ENCODE measurements around the gene EPAS1.

Gene EPAS1

DNA sequence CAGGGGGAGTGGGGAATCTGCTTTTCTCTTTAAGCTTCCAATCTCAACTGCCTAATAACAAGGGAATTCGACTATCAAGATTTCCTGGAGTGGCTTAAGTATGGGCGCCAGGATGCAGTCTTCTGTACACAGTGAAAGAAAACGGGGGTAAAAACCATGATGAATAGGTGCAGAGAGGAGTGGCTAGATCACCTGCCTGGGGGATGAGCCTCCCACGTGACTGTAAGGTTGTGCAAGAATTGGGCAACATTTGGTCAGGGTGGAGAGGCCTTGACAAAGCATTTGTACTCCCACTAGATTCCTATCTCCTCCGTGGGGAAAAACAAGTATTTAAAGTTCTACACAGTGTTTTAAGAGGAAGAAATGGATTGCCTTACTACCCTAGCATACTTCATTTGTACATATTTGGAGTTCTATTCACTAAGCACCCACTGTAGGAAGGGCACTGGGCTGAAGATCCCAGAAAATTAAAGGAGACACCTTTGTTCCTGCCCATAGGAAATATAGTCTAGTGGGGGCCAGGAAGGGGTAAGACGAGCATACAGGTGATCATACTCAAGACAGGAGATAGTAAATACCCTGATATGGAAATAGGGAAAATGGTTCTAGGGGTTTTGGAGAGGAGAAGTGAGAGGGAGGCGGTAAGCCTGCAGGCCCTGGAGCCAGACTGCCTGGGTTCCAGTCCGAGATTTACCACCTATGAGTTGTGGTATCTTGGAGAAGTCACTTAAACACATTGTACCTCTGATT lies 29.2 kb downstream of the EPAS1 start:
- DNase-seq: no peak

DNA sequence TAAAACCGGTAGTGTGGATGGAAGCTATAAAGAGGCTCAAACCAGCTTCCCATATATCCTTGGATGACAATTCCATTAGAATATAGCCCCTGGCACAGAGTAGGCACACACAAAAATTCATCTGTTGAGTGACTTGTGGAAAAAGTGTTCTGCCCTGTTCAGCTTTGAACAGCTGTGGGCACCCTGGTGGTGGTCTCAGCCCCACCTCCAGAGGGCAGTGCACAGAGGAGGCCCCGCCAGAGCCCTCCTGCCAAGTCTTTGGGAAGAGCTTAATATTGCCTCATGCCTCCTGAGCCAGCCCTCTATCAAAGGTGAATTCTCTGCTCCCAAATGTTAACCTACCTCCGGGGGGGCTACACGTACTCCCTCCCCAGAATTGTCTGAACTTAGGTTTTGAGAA lies 30.4 kb downstream of the EPAS1 start:
- DNase-seq: no peak

DNA sequence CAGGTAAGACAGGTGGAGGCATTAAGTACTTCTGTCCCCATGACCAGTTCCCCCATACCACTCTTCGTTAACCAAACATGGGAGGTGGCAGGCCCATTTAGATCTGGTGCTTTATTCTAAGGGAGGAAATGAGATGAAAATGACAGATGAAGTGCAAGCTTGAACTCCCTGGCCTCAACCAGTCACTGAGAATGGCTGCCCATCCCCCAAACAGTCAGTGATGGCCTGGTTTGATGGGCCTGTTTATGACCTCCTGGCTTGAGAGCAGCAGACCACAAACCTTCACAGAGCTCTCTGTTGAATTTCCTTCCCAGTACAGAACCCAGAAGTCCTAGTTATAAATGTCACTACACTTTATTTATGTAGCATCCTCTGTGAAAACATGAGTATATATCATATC lies 31.1 kb downstream of the EPAS1 start:
- no peak for DNase-seq

DNA sequence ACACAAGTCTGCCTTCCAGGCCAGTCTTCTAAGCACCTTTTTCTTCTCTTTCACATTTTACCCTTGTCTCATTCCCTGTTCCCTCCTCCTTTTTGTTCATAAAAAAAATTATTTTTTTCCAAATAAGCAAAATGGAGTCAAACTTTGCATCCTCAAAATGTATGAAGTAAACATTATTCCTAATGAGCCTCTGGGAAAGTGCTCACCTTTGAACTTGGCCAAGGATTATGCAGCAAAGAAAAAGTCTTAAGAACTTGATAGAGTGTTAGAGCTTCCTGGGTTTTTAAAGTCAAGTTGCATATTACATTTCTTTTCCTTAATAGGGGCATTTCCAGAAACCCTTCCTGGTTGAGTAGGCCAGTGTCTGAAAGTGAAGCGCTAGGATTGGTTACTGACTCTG lies 31.6 kb downstream of the EPAS1 start:
- no peak for DNase-seq

DNA sequence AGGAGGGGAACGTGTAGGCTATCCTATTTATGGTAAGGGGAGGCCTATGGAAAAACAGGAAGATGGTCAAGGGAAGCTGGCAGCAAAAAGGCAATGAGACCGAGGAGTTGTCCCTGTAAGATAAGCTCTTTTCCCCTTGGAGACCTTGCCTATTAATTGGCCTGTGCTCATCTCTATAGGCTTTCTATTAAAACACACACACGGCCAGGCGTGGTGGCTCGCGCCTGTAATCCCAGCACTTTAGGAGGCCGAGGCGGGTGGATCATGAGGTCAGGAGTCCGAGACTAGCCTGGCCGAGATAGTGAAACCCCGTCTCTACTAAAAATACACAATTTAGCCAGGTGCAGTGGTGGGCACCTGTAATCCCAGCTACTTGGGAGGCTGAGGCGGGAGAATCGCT lies 32.1 kb downstream of the EPAS1 start:
- DNase-seq: no peak

DNA sequence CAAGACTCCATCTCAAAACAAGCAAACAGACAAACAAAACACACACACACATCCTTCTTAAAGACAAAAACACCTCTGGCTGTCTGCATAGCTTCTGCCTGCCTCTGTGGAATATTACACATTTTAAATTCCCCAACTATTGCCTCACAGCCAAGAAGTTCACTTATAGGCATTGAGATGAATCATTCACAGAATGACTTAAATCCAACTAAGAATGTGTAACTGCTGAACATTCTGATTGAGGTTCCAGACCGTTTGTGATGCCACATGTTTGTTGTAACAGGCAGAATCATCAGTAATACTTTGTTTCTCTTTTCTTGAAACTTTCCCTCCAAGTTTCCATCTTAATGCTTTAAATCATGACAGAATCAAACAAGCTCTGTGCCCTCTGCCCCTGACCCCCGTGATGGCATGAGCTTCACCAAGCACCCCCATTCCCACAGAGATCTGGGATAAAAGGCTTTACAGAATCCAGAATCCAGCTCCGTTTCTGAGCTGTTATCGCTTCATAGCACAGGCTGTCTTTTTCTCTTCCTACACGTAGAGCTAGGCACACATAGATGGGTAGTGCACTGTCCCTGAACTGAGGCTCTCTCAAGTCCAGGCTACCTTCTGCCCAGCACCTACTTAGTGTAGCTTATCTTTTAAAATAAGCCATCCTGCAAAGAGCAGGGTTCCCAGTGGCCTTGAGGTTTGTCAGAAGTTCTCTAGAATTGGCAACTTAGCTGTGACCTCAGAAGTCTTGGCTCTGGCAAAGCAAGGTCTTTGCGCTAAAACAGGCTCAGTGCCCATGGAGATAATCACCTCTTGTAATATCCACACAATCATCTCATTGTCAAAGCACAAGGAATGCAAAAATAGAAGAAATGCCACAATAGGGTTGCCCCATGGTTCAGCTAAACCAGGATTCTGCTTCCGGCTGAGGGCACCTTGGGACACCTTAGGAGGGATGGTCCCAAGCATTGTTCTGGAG lies 32.9 kb downstream of the EPAS1 start:
- no peak for DNase-seq

DNA sequence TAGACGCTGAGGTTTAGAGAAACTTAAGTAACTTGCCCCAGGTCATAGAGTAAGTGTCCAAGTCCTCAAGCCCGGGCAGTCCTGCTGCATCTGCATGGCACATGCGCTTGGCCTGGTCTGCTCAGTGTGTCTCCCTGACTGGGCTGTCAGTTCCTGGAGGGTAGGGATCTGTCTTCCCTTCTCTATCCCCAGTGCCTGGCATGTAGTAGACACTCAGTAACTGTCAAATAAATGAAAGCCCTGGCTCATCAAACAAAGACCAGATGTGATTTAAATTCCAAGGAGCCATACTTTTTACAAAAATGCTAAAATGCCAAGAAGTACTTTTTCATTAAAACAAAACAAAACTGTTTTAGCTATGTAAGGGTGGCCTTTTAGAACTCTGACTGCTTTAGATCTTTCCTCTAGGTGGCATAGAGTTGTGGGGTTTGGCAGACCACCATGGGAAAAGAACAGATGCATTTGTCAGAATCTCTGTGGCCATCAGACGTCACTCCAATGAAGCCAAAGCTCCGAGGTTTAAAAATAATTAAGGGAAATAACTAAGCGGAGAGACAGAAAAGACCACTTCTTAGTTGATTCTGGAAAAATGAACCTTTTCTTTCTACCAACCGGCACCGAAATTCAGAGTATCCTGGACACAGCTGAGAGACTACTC lies 34.0 kb downstream of the EPAS1 start:
- DNase-seq: no peak

DNA sequence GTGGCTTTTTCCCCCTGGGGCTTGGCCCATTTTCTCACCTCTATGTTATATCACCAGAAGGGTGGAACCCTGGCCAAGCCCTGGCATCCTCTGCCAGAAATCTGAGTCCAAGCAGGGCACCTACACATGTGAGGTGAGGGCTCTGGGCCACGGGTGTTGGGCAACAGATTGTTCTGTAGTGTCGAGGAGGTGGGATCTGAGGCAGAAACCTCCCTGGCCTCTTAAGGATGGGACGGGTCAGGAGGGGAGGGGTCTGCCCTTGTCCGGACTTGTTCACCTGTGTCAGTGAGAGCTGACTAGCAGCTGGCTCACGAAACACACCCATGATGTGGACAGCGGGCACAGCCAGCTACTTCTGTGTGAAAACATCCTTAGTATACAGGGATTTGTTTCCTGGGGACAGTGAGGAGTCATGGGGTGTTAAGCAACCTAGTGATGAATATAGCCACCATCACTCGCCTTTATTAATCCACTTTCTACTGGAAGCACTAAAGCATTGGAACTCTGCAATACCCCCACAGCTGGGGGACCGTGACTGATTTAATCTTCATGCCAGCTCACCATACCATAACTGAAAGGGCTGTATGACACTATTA lies 35.6 kb downstream of the EPAS1 start:
- no peak for DNase-seq

DNA sequence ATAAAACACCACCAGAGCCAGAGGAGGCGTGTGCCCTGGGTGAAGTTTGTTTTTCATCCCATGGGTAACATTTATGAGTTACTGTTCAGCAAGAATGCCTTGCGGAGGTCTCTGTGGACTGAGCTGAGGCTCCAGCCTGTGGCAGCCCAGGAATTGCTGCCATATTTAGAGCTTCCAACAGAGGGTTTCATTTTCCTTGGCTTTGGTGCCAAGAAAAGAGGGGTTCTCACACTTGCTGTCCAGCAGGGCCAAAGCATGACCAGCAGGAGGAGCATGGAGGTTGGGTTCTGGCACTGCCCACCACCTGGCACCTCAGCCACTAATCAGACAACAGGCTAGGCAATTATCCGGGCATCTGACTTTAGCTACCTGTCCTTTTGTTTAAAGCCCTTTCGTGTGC lies 36.7 kb downstream of the EPAS1 start:
- DNase-seq: no peak

DNA sequence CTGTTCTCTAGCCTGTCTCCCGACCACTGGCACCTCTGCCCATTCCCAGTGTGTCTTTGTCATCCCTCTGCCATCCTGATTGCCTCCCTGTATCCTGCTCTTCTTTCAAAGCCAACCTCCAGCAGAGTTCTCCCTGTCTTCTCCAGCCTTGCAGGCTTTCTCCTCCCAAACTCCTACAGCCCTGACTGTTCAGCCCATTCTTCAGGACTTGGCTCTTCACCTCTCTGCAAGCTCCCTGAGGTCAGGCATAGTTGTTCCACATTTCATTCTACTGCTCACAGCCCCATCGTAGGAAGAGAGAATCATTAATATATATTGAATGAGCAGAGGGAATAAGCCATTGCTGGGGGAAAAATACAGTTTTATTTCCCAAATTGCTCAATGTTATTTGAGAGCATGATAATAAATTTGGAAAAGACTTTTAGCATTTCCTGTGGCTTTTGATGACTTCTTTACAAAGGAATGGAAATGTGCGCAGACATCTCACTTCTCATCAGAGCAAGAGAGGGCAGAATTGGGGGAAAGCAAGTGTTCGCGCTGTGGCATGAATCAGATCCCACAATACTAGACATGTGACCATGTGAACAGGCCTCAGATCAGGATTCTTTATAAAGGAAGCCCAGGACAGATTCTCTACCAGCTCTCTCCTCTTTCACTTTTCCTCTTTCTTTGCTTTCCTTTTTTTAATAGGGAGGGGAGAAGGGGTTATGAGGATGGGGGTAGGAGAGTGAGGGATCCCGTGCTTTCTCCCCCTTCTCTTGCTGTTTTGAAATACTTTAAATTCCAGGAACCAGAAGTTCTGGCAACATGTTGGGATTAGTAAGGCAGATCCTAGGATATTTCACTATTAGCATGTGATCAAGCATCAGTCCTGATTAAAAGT lies 37.4 kb downstream of the EPAS1 start:
- no peak for DNase-seq

DNA sequence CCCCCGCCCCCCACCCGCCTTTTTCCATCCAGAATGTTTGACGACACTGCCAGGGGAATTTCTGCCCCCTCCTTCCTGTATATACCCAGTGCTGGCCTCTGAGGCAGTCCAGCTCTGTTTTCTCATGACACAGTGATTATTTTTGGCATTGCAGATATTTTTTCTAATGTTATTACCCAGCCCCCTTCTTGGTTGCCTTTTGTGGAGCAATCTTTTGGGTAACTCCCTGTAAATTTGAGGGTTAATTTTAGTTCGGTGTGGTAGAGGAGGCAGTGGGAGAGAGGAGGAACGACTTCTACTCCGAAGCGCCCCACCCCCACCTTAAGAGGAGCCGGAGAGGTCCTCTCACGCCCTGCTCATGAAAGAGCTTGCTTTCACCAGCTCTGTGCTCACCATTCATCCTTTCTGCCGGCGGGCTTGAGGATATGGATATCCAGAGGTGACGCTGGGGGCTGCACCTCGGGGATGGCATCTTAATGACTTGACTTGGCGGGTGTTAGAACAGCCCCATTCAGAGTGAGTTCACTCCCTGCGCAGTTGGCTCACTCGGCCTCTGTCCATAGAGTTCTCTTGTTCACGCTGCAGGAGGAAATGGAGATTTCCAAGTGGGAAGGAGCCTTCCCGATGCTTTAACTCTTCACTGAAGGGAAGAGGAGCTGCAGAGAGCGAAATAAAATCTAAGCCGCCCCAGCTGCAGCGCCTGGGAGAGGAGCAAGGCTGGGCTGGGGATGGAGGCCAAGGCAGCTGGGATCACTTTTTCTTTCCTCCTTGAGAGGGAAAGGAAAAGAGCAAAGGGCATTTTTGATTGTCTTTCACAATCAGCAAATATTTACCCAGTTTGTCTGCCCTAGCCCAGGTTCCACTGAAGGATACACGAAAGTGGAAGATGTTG lies 38.4 kb downstream of the EPAS1 start:
- no peak for DNase-seq

DNA sequence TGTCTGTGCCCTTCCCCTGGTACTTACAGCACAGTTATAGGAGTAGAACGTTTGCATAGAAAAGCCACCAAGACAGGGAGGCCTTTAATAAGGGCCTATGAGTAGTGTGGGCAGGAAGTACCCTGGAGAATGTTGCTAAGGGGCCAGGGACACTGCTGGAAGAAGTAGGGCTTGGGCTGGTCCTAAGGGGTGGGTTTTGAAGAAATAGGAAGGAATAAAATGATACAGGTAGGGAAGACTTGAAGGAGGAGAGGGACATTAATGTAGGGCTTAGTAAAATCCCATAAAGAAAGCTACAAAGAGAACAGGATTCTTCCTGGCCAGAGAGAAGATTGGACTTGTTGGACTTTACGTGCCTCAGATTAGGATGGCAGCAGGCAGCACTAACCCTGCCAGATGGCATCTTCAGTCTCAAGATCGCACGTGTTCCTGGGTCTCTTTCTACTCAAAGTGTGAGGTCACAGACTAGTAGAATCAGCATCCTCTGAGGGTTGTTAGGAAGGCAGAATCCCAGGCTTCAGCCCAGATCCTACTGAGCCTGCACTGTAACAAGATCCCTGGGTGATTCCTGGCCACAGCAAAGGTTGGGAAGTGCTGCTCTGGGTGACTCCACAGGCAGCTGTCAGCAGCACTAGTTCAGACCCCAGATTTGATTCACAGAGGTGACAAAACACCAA lies 39.2 kb downstream of the EPAS1 start:
- no peak for DNase-seq

DNA sequence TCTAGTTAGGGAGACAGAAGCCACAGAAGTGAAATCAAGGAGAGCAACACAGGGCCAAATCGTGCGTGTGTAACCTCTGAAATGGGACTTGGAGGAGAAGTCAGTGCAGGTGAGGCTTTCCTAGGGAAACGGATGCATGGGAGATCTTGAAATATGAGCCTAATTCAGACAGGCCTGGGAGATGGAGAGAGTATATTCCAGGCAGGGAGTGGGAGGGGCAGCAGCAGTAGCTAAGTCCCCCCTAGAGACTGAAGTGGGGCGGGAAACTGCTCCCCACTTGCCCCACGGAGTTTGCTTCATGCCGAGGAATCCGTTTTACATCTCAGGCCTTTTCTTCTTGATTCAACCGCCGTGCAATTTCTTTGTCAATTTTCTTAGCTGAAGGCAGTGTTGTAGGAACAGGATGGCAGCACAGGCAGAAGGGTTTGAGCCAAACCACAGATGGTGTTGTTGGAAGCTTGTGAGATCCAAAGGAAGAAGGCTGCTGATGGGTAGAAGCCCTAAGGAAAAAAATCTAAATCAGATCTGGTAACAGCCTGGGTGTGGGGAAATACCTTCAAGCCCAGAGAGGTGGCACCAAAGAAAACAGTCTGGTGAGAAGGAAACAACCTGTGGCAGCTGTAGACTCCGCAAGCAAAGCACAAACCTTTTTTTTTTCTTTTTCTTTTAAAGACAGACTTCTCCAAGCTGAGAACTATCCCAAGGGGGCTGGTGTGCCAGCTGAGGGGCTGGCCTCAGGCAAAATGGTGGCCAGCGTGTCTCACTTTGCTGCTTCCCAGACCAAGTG lies 40.2 kb downstream of the EPAS1 start:
- DNase-seq: no peak

DNA sequence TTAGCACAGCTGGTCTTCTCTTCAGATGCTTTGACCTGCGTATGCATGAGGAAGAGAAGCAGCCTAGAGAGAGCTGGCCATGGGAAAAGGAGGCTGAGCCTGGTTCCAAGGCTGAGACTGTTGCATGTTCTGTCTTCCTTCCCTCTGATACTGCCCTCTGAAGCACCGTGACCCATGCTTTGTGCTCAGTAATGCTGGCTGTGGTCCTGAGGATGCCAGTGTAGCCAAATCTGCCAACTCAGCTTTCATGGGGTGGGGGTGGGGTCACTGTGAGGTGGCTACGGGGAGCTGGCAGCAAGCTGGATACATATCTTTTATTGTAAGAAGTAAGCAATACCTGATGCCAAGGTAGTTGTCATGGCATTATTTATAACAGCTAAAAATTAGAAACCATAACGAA lies 41.5 kb downstream of the EPAS1 start:
- no peak for DNase-seq

DNA sequence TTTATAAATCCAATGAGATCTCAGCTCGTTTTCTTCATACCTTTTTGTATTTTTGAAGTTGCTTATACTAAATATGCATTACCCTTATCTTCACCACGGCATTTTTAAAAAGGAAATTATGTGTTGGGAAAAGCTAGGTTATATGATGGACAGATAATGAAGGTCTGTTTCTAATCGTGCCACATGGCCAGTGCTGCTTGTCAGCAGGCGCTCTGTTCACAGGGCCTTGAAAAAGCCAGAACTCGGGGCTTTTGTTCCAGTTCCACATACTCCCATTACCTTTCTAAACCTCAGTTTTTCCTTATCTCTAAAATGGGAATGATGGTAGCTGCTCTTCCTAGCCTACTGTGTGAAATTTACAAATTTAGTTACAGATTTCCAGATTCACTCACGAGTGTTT lies 42.0 kb downstream of the EPAS1 start:
- DNase-seq: no peak

DNA sequence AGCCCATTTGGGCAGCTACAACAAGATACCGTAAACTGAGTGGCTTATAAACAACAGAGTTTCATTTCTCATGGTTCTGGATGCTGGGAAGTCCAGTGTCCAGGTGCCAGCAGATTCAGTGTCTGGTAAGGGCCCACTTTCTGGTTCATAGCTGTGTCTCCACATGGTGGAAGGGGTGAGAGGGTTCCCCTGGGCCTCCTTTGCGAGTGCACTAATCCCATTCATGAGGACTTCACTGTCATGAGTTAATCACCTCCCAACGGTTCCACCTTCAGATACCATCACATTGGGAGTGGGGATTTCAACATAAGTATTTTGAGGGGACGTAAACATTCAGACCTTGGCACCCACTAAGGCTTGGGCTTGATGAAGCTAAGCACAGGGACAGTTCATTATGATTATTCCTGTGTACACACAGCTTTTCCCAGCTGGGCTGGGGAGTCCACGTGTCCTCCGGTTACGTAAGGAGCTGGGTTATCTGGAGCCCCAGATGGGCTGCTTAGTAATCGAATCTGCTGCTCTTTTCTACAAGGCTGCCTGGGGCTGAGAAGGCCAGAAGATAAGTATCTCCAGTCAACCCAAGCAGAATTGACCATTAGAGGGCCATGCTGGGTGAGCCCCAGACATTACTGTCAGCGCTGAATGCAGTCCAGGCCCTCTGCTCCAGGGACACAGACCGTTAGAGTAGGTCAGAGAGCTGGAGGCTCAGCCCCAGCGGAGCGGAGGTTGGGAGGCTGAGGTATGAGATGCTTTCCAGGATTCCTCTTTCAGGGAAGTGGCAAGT lies 42.7 kb downstream of the EPAS1 start:
- DNase-seq: no peak

DNA sequence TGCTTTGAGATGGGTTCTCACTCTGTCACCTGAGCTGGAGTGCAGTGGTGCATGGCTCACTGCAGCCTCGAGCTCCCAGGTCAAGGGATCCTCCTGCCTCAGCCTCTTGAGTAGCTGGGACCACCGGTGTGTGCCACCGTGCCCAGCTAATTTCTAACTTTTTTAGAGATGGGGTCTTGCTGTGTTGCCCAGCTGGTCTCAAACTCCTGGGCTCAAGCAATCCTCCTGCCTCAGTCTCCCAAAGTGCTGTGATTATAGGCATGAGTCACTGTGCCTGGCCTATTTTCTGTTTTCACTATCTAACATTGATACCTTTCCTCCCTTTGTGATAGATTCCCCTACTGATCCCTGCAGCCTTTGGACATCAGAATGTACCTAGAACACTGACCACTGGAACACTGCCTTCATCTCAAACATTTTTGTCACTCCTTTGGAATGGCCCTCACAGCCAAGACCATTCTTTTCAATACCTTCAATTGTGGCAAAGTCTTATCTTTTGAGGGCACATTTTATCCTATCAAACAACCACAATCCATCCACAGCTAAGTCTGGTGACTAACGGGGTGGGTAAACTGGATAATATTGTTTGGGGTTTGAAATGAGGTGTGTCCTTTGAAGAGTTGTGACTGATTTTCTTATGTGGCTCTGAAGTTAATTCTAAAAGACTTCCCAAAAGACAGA lies 43.7 kb downstream of the EPAS1 start:
- no peak for DNase-seq

All from NCI-H1436 (cell line).